K562 (cell line): Measurements from ENCODE around the gene TRIOBP. TPM values are rescaled to one million over a fixed set of nuclear protein-coding genes. Genes with fewer than 3 reads are reported as not detected.

Experiments
- C11orf30 ChIP-seq: fragments of 450-650 bp; IDR thresholded peaks from 2 replicates; pipeline ENCODE4 v1.6.1; 2016; ENCODE audit warnings: low read depth, mild to moderate bottlenecking
- CTCFL ChIP-seq: IDR thresholded peaks from 2 replicates; pipeline ENCODE4 v1.6.1; 2011; ENCODE audit warnings: borderline replicate concordance, low read depth, mild to moderate bottlenecking, moderate library complexity, low read length; ENCODE audit not compliant: insufficient read depth, poor library complexity, severe bottlenecking
- KHSRP ChIP-seq: fragments of 450-650 bp; IDR thresholded peaks from 2 replicates; pipeline ENCODE4 v1.6.1; 2017
- MGA ChIP-seq: fragments of 450-650 bp; IDR thresholded peaks from 2 replicates; pipeline ENCODE4 v1.6.1; 2016; ENCODE audit warnings: mild to moderate bottlenecking, moderate library complexity
- MITF ChIP-seq: IDR thresholded peaks from 2 replicates; pipeline ENCODE4 v1.6.1; 2014; ENCODE audit warnings: antibody characterized with exemption
- MNT ChIP-seq, 2 experiments: fragments of 450-650 bp; conservative IDR thresholded peaks; 2 replicates each; pipeline ENCODE4 v1.6.1; 2017; ENCODE audit warnings: mild to moderate bottlenecking in 2 of 2, moderate library complexity in 2 of 2
- TEAD2 ChIP-seq: fragments of 450-650 bp; IDR thresholded peaks from 2 replicates; pipeline ENCODE4 v1.6.1; 2016; ENCODE audit warnings: missing genetic modification characterization, control low read depth, missing compliant biosample characterization
- ZNF507 ChIP-seq: conservative IDR thresholded peaks from 2 replicates; pipeline ENCODE4 v1.6.1; 2017; ENCODE audit warnings: missing genetic modification characterization, missing compliant biosample characterization
- ZNF766 ChIP-seq: fragments of 200-800 bp; sonication (Bioruptor generic); conservative IDR thresholded peaks from 2 replicates; pipeline ENCODE4 v1.6.1; 2016; ENCODE audit warnings: missing genetic modification characterization, missing compliant biosample characterization
- ZNF830 ChIP-seq: fragments of 250-450 bp; sonication (Bioruptor Pico); IDR thresholded peaks from 2 replicates; pipeline ENCODE4 v1.5.0; 2021; ENCODE audit warnings: mild to moderate bottlenecking
- polyA plus RNA-seq, 8 experiments: library from polyadenylated mRNA; depleted of rRNA in 4 of 8; stranded (reverse) in 5 of 8; unstranded in 3 of 8; fragments of >200 nt; fragmentation: Nextera tagmentation in 2 of 8; fragmentation: Illumina TruSeq in 1 of 8; extraction: Ambion mirVana in 2 of 8; extraction: Trizol in 1 of 8; gene quantifications; 2 replicates each; pipeline versions ENCODE4 v1.2.1 to v1.2.3, GENCODE V29; 2011 to 2014; ENCODE audit warnings: inconsistent platforms in 1 of 8, missing spikeins in 1 of 8
- total RNA-seq, 7 experiments: library from RNA; depleted of rRNA in 6 of 7; stranded (reverse); fragments of >200 nt in 6 of 7; fragmentation: Illumina TruSeq in 2 of 7; extraction: Trizol in 2 of 7; gene quantifications; 2 replicates each; pipeline versions ENCODE4 v1.2.1 to v1.2.3, GENCODE V29; 2011 to 2021; ENCODE audit warnings: low replicate concordance in 1 of 7

Gene TRIOBP
- total and polyA plus RNA-seq, 9 of the 15 experiments (the other 6 are each of a cell fraction or from before 2014, with no cell fraction given), result 0.24 to 13.8 (median 5.5) TPM

GRCh38 chr22:37803639-37804351, 106.9 kb downstream of the TRIOBP start (continued):
- TF ChIP-seq ZNF507 (no peak), TEAD2 (no peak), KHSRP (no peak), ZNF766 (CRISPR knock-in tag) (0 out of 2 replicates have a peak, but pooled peaks have one; percentile 49), CTCFL (no peak), MNT (conservative IDR thresholded peaks at IDR 0.05) (no peak; a peak in 1 of 4 replicates), C11orf30 (no peak), MITF (no peak), MGA (peak; percentile 39), ZNF830 (no peak)
